WTC11 (cell line): Measurements from ENCODE around the gene MAPK12. TPM values are rescaled to one million over a fixed set of nuclear protein-coding genes. Genes with fewer than 3 reads are reported as not detected.

ENCODE experiments used
- ATAC-seq: fragments of 200-7000 bp; cut with Tn5 transposase; 2 replicates; pipeline ENCODE4 v1.10.0; 2021; ENCODE audit warnings: mild to moderate bottlenecking, moderate library complexity
- CTCF ChIA-PET: fragments of 300-600 bp; sonication (Branson Sonifier 250); formaldehyde crosslinking; loops from one replicate; lab custom pipeline; 2021; ENCODE audit warnings: antibody characterized with exemption; lab: Charles Lee
- POLR2A ChIA-PET: fragments of 350-600 bp; sonication (Branson Sonifier 250); formaldehyde crosslinking; loops from one replicate; lab custom pipeline; 2021; ENCODE audit warnings: antibody characterized with exemption; lab: Charles Lee
- DNase-seq: peaks from one replicate; pipeline ENCODE4 v3.0.0; 2021; ENCODE audit warnings: low spot score
- H3K27ac Mint-ChIP-seq: 2 replicates; pipeline ENCODE4 v1.8.0; 2021; ENCODE audit warnings: mixed read lengths
- H3K27me3 Mint-ChIP-seq: 2 replicates; pipeline ENCODE4 v1.8.0; 2021; ENCODE audit warnings: low read depth, mild to moderate bottlenecking, moderate library complexity, mixed read lengths
- H3K36me3 Mint-ChIP-seq: 2 replicates; pipeline ENCODE4 v1.8.0; 2021; ENCODE audit warnings: mixed read lengths
- H3K4me1 Mint-ChIP-seq: 2 replicates; pipeline ENCODE4 v1.8.0; 2022; ENCODE audit warnings: mixed read lengths
- H3K4me3 Mint-ChIP-seq: 2 replicates; pipeline ENCODE4 v1.8.0; 2021; ENCODE audit warnings: mild to moderate bottlenecking, moderate library complexity, mixed read lengths
- H3K9me3 Mint-ChIP-seq: 2 replicates; pipeline ENCODE4 v1.8.0; 2021; ENCODE audit warnings: mixed read lengths
- AR ChIP-seq: fragments of 250-450 bp; sonication (Bioruptor Pico); IDR thresholded peaks from 2 replicates; pipeline ENCODE4 v1.9.0; 2021; ENCODE audit warnings: mild to moderate bottlenecking
- E2F1 ChIP-seq: sonication (generic); formaldehyde crosslinking; IDR thresholded peaks from 2 replicates; pipeline ENCODE4 v1.8.0; 2022; ENCODE audit warnings: mild to moderate bottlenecking, missing genetic modification reagents
- ELF4 ChIP-seq: sonication (generic); formaldehyde crosslinking; IDR thresholded peaks from 2 replicates; pipeline ENCODE4 v1.8.1; 2022; ENCODE audit warnings: low read depth, mild to moderate bottlenecking, moderate library complexity, missing genetic modification reagents
- EMX1 ChIP-seq: fragments of 250-450 bp; sonication (Bioruptor Pico); IDR thresholded peaks from 2 replicates; pipeline ENCODE4 v1.8.0; 2021; ENCODE audit warnings: mild to moderate bottlenecking
- JAZF1 ChIP-seq: fragments of 250-450 bp; sonication (Bioruptor Pico); IDR thresholded peaks from 2 replicates; pipeline ENCODE4 v1.9.0; 2021; ENCODE audit warnings: moderate library complexity, mild to moderate bottlenecking, inconsistent platforms
- NFYB ChIP-seq: sonication (generic); formaldehyde crosslinking; conservative IDR thresholded peaks from 2 replicates; pipeline ENCODE4 v1.8.0; 2022; ENCODE audit warnings: low read depth, missing genetic modification reagents
- NR1H2 ChIP-seq: sonication (generic); formaldehyde crosslinking; IDR thresholded peaks from 2 replicates; pipeline ENCODE4 v1.9.0; 2021; ENCODE audit warnings: mild to moderate bottlenecking, moderate library complexity, missing genetic modification reagents
- PRRX2 ChIP-seq: fragments of 250-450 bp; sonication (Bioruptor Pico); IDR thresholded peaks from 2 replicates; pipeline ENCODE4 v1.8.0; 2021; ENCODE audit warnings: mild to moderate bottlenecking
- SOX15 ChIP-seq: fragments of 250-450 bp; sonication (Bioruptor Pico); IDR thresholded peaks from 2 replicates; pipeline ENCODE4 v1.9.0; 2021; ENCODE audit warnings: mild to moderate bottlenecking
- ZNF138 ChIP-seq: sonication (generic); formaldehyde crosslinking; conservative IDR thresholded peaks from 2 replicates; pipeline ENCODE4 v1.8.1; 2022; ENCODE audit warnings: mild to moderate bottlenecking, moderate library complexity, missing genetic modification reagents
- ZNF396 ChIP-seq: fragments of 250-450 bp; sonication (Bioruptor Pico); IDR thresholded peaks from 2 replicates; pipeline ENCODE4 v1.8.0; 2021; ENCODE audit warnings: mild to moderate bottlenecking, moderate library complexity, borderline replicate concordance
- ZNF423 ChIP-seq: fragments of 250-450 bp; sonication (Bioruptor Pico); IDR thresholded peaks from 2 replicates; pipeline ENCODE4 v2.1.2; 2022; ENCODE audit warnings: mild to moderate bottlenecking, moderate library complexity
- total RNA-seq: library from RNA; stranded (reverse); gene quantifications from 3 replicates; pipeline ENCODE4 v1.2.3, GENCODE V29; 2021
- TF ChIP-seq, protein P1 (sequence below): sonication (generic); formaldehyde crosslinking; IDR thresholded peaks from 2 replicates; pipeline ENCODE4 v1.8.1; 2023; ENCODE audit warnings: mild to moderate bottlenecking, missing genetic modification reagents, moderate library complexity
- TF ChIP-seq, protein P2 (sequence below): sonication (generic); formaldehyde crosslinking; conservative IDR thresholded peaks from 2 replicates; pipeline ENCODE4 v1.8.1; 2023; ENCODE audit warnings: mild to moderate bottlenecking, low read depth, missing genetic modification reagents, moderate library complexity

Gene MAPK12
- total RNA-seq, 1 experiment from 2014 or later, result 31.0 TPM

GRCh38 chr22:50250249-50250554 lies 11.3 kb downstream of the MAPK12 start:
- CTCF ChIA-PET, result interaction anchor here (0.6 to 3.4 kb wide), 10 partner anchors 8 to 423 kb away, joined by 3 to 22 read pairs (median 8); partner anchors contain the start of genes DENND6B and SHANK3
- no peaks in the 10 kb centered on the region; the same call in 1 of the 2 replicates for H3K27me3 Mint-ChIP-seq
- H3K9me3 Mint-ChIP-seq, result no peaks in the 10 kb centered on the region
- POLR2A ChIA-PET, result interaction anchor here (1.9 kb wide), 1 partner anchor 22 kb away, joined by 7 read pairs; no protein-coding TSS in a partner anchor
- DNase-seq, result no peak
- H3K27ac Mint-ChIP-seq, result no peak overlapping the region
- ATAC-seq, result no peak
- peak overlapping the region; percentile 72 for H3K4me3 Mint-ChIP-seq
- H3K4me1 Mint-ChIP-seq, result peaks cover 4% of the 10 kb centered on the region; the same call in 1 of the 2 replicates
- TF ChIP-seq NR1H2 (CRISPR knock-in tag) (no peak), AR (CRISPR knock-in tag) (no peak)
- TF ChIP-seq, all 79 proteins: peak for 0
- H3K36me3 Mint-ChIP-seq, result no peaks in the 10 kb centered on the region

- H3K27me3 Mint-ChIP-seq, result no peaks in the 10 kb centered on the region; the same call in 1 of the 2 replicates
- ChIA-PET CTCF (interaction anchor here (0.6 to 1.9 kb wide), 2 partner anchors 92 to 423 kb away, joined by 3 to 17 read pairs; partner anchors contain the start of gene SHANK3), POLR2A (no interaction called here)
- peak overlapping the region; percentile 72 for H3K4me3 Mint-ChIP-seq
- peaks cover 4% of the 10 kb centered on the region; the same call in 1 of the 2 replicates for H3K4me1 Mint-ChIP-seq
- H3K27ac Mint-ChIP-seq, result no peak overlapping the region
- no peak for DNase-seq
- ATAC-seq, result no peak
- H3K9me3 Mint-ChIP-seq, result no peaks in the 10 kb centered on the region
- 0 out of 2 replicates have a peak, but pooled peaks cover 2% of the 10 kb centered on the region for H3K36me3 Mint-ChIP-seq
- TF ChIP-seq, protein P1, sequence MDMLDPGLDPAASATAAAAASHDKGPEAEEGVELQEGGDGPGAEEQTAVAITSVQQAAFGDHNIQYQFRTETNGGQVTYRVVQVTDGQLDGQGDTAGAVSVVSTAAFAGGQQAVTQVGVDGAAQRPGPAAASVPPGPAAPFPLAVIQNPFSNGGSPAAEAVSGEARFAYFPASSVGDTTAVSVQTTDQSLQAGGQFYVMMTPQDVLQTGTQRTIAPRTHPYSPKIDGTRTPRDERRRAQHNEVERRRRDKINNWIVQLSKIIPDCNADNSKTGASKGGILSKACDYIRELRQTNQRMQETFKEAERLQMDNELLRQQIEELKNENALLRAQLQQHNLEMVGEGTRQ, result no peak
- TF ChIP-seq EMX1 (CRISPR knock-in tag), result no peak
- no peak for TF ChIP-seq JAZF1
- no peak for TF ChIP-seq ELF4 (CRISPR knock-in tag)
- no peak for TF ChIP-seq SOX15
- no peak for TF ChIP-seq E2F1 (CRISPR knock-in tag)
- TF ChIP-seq ZNF138, result no peak
- TF ChIP-seq PRRX2 (CRISPR knock-in tag), result no peak
- no peak for TF ChIP-seq ZNF423 (CRISPR knock-in tag)
- TF ChIP-seq, protein P2, sequence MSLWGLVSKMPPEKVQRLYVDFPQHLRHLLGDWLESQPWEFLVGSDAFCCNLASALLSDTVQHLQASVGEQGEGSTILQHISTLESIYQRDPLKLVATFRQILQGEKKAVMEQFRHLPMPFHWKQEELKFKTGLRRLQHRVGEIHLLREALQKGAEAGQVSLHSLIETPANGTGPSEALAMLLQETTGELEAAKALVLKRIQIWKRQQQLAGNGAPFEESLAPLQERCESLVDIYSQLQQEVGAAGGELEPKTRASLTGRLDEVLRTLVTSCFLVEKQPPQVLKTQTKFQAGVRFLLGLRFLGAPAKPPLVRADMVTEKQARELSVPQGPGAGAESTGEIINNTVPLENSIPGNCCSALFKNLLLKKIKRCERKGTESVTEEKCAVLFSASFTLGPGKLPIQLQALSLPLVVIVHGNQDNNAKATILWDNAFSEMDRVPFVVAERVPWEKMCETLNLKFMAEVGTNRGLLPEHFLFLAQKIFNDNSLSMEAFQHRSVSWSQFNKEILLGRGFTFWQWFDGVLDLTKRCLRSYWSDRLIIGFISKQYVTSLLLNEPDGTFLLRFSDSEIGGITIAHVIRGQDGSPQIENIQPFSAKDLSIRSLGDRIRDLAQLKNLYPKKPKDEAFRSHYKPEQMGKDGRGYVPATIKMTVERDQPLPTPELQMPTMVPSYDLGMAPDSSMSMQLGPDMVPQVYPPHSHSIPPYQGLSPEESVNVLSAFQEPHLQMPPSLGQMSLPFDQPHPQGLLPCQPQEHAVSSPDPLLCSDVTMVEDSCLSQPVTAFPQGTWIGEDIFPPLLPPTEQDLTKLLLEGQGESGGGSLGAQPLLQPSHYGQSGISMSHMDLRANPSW (CRISPR knock-in tag), result no peak
- no peak for TF ChIP-seq ZNF396 (CRISPR knock-in tag)
- no peak for TF ChIP-seq NFYB (CRISPR knock-in tag)
Measured at GRCh38 chr22:50249341-50250248, 11.9 kb downstream of the MAPK12 start.
